GM12878 (cell line): ENCODE measurements around the gene BNIPL. TPM values are rescaled to one million over a fixed set of nuclear protein-coding genes. Genes with fewer than 3 reads are reported as not detected.
A peak's percentile ranks its signal among the peaks of the same experiment; 100 is the strongest.

ENCODE experiments used
- ATF2 ChIP-seq: IDR thresholded peaks from 2 replicates; pipeline ENCODE4 v1.6.1; 2012; ENCODE audit warnings: low read length, inconsistent platforms
- ATF3 ChIP-seq: IDR thresholded peaks from 2 replicates; pipeline ENCODE4 v1.6.1; 2011; ENCODE audit warnings: low read depth, mild to moderate bottlenecking, low read length, moderate library complexity, borderline replicate concordance; ENCODE audit errors: extremely low read depth
- CBFB ChIP-seq: IDR thresholded peaks from 2 replicates; pipeline ENCODE4 v1.6.1; 2016; ENCODE audit warnings: antibody characterized with exemption, low read depth
- CREM ChIP-seq: IDR thresholded peaks from 2 replicates; pipeline ENCODE4 v1.6.1; 2014; ENCODE audit warnings: antibody characterized with exemption, low read depth
- EP300 ChIP-seq, 2 experiments: fragments of 150-350 bp in 1 of 2; IDR thresholded peaks; 2 replicates each; pipeline ENCODE4 v1.6.1; 2011 to 2012; ENCODE audit warnings: low read depth in 2 of 2, low read length in 2 of 2, borderline replicate concordance in 1 of 2, improper control_type of control experiment in 1 of 2, inconsistent platforms in 1 of 2; ENCODE audit not compliant: control insufficient read depth in 1 of 2
- GATAD2B ChIP-seq: fragments of 450-650 bp; conservative IDR thresholded peaks from 2 replicates; pipeline ENCODE4 v1.6.1; 2017; ENCODE audit warnings: low read depth, mild to moderate bottlenecking, moderate library complexity
- IKZF1 ChIP-seq: fragments of 450-650 bp; conservative IDR thresholded peaks from 2 replicates; pipeline ENCODE4 v1.6.1; 2017; ENCODE audit warnings: antibody characterized with exemption, mild to moderate bottlenecking
- KAT2A ChIP-seq: conservative IDR thresholded peaks from 2 replicates; pipeline ENCODE4 v1.6.1; 2011; ENCODE audit warnings: low read depth, low read length; ENCODE audit not compliant: control insufficient read depth
- KLF5 ChIP-seq: fragments of 450-650 bp; IDR thresholded peaks from 2 replicates; pipeline ENCODE4 v1.6.1; 2014; ENCODE audit warnings: mild to moderate bottlenecking; ENCODE audit not compliant: partially characterized antibody
- NRF1 ChIP-seq: conservative IDR thresholded peaks from 2 replicates; pipeline ENCODE4 v1.6.1; 2011; ENCODE audit warnings: mild to moderate bottlenecking, low read depth, low read length, improper control_type of control experiment
- PAX5 ChIP-seq: IDR thresholded peaks from 2 replicates; pipeline ENCODE4 v1.6.1; 2011; ENCODE audit warnings: low read depth, low read length, borderline replicate concordance
- PML ChIP-seq: IDR thresholded peaks from 2 replicates; pipeline ENCODE4 v1.6.1; 2012; ENCODE audit warnings: low read length, inconsistent platforms
- POLR2AphosphoS5 ChIP-seq: IDR thresholded peaks from 2 replicates; pipeline ENCODE4 v1.6.1; 2011; ENCODE audit warnings: mild to moderate bottlenecking, low read length, inconsistent platforms
- RAD21 ChIP-seq: IDR thresholded peaks from 2 replicates; pipeline ENCODE4 v1.6.1; 2011; ENCODE audit warnings: mild to moderate bottlenecking, low read depth, low read length, moderate library complexity; ENCODE audit not compliant: insufficient read depth
- TARDBP ChIP-seq: IDR thresholded peaks from 2 replicates; pipeline ENCODE4 v1.6.1; 2016; ENCODE audit warnings: borderline replicate concordance
- TCF12 ChIP-seq: IDR thresholded peaks from 2 replicates; pipeline ENCODE4 v1.6.1; 2011; ENCODE audit warnings: low read depth, mild to moderate bottlenecking, low read length
- WRNIP1 ChIP-seq: IDR thresholded peaks from 2 replicates; pipeline ENCODE4 v1.6.1; 2011; ENCODE audit warnings: low read depth, low read length, improper control_type of control experiment, borderline replicate concordance
- YBX1 ChIP-seq: fragments of 450-650 bp; IDR thresholded peaks from 2 replicates; pipeline ENCODE4 v1.6.1; 2016; ENCODE audit warnings: antibody characterized with exemption
- ZNF217 ChIP-seq: fragments of 450-650 bp; IDR thresholded peaks from 2 replicates; pipeline ENCODE4 v1.6.1; 2017; ENCODE audit warnings: antibody characterized with exemption, mild to moderate bottlenecking
- ZSCAN29 ChIP-seq: fragments of 450-650 bp; IDR thresholded peaks from 2 replicates; pipeline ENCODE4 v1.6.1; 2017; ENCODE audit warnings: mild to moderate bottlenecking, moderate library complexity
- ZZZ3 ChIP-seq: IDR thresholded peaks from 2 replicates; pipeline ENCODE4 v1.6.1; 2011; ENCODE audit warnings: low read depth; ENCODE audit not compliant: control insufficient read depth, insufficient read length
- polyA plus RNA-seq, 11 experiments: library from polyadenylated mRNA; depleted of rRNA in 4 of 11; unstranded in 6 of 11; stranded (reverse) in 5 of 11; fragments of >200 nt; fragmentation: Nextera tagmentation in 4 of 11; fragmentation: Illumina TruSeq in 1 of 11; extraction: Ambion mirVana in 4 of 11; extraction: Trizol in 1 of 11; gene quantifications; 1 replicate in 1 of 11; 2 replicates in 10 of 11; pipeline versions ENCODE4 v1.2.1 to v1.2.3, GENCODE V29; 2011 to 2016; ENCODE audit warnings: inconsistent platforms in 2 of 11, missing spikeins in 2 of 11, low read depth in 1 of 11
- total RNA-seq, 4 experiments: library from RNA; depleted of rRNA in 3 of 4; stranded (reverse); fragments of >200 nt in 3 of 4; fragmentation: Illumina TruSeq in 1 of 4; extraction: Trizol in 1 of 4; gene quantifications; 2 replicates each; pipeline versions ENCODE4 v1.2.1 to v1.2.3, GENCODE V29; 2013 to 2021
- TF ChIP-seq, protein P1 (sequence below): fragments of 450-650 bp; IDR thresholded peaks from 2 replicates; pipeline ENCODE4 v1.6.1; 2016; ENCODE audit warnings: mild to moderate bottlenecking
- TF ChIP-seq, protein P2 (sequence below): fragments of 450-650 bp; IDR thresholded peaks from 2 replicates; pipeline ENCODE4 v1.6.1; 2016; ENCODE audit warnings: mild to moderate bottlenecking, moderate library complexity, borderline replicate concordance

Gene BNIPL
- total and polyA plus RNA-seq, 10 of the 15 experiments (the other 5 are each of a cell fraction or from before 2014, with no cell fraction given) = 0.05 to 1.1 (median 0.17) TPM

GRCh38 chr1:151059109-151060006 is 23.0 kb downstream of the BNIPL start, which contains the start of gene CDC42SE1 (continued):
- TF ChIP-seq, protein P1, sequence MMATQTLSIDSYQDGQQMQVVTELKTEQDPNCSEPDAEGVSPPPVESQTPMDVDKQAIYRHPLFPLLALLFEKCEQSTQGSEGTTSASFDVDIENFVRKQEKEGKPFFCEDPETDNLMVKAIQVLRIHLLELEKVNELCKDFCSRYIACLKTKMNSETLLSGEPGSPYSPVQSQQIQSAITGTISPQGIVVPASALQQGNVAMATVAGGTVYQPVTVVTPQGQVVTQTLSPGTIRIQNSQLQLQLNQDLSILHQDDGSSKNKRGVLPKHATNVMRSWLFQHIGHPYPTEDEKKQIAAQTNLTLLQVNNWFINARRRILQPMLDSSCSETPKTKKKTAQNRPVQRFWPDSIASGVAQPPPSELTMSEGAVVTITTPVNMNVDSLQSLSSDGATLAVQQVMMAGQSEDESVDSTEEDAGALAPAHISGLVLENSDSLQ = 0 out of 2 replicates have a peak, but pooled peaks have one; percentile 13
- TF ChIP-seq POLR2AphosphoS5 (peak; percentile 92), GATAD2B (peak; percentile 94), ZSCAN29 (no peak), EP300 (IDR thresholded peaks at IDR 0.05; ENCODE audit: borderline replicate concordance in 1 of 2, control insufficient read depth in 1 of 2, low read depth in 2 of 2, low read length in 2 of 2) (no peak), YBX1 (no peak), TARDBP (no peak), PAX5 (peak; percentile 41; the same call in 1 of the 2 replicates), NRF1 (no peak), KAT2A (no peak), CBFB (peak; percentile 61; the same call in 1 of the 2 replicates), PML (peak; percentile 96), WRNIP1 (no peak), ZZZ3 (no peak), ATF2 (no peak; the same call in 1 of the 2 replicates), ATF3 (no peak), KLF5 (peak; percentile 49), CREM (peak; percentile 70), TCF12 (0 out of 2 replicates have a peak, but pooled peaks have one; percentile 4), IKZF1 (peak; percentile 75), ZNF217 (0 out of 2 replicates have a peak, but pooled peaks have one; percentile 20), RAD21 (0 out of 2 replicates have a peak, but pooled peaks have one; percentile 1)
- TF ChIP-seq, protein P2, sequence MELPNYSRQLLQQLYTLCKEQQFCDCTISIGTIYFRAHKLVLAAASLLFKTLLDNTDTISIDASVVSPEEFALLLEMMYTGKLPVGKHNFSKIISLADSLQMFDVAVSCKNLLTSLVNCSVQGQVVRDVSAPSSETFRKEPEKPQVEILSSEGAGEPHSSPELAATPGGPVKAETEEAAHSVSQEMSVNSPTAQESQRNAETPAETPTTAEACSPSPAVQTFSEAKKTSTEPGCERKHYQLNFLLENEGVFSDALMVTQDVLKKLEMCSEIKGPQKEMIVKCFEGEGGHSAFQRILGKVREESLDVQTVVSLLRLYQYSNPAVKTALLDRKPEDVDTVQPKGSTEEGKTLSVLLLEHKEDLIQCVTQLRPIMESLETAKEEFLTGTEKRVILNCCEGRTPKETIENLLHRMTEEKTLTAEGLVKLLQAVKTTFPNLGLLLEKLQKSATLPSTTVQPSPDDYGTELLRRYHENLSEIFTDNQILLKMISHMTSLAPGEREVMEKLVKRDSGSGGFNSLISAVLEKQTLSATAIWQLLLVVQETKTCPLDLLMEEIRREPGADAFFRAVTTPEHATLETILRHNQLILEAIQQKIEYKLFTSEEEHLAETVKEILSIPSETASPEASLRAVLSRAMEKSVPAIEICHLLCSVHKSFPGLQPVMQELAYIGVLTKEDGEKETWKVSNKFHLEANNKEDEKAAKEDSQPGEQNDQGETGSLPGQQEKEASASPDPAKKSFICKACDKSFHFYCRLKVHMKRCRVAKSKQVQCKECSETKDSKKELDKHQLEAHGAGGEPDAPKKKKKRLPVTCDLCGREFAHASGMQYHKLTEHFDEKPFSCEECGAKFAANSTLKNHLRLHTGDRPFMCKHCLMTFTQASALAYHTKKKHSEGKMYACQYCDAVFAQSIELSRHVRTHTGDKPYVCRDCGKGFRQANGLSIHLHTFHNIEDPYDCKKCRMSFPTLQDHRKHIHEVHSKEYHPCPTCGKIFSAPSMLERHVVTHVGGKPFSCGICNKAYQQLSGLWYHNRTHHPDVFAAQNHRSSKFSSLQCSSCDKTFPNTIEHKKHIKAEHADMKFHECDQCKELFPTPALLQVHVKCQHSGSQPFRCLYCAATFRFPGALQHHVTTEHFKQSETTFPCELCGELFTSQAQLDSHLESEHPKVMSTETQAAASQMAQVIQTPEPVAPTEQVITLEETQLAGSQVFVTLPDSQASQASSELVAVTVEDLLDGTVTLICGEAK = peak; percentile 88
